ENCODE results near the gene SLC10A4. TPM values are rescaled to one million over a fixed set of nuclear protein-coding genes. Genes with fewer than 3 reads are reported as not detected.

SLC10A4 gene
- total and polyA plus RNA-seq, 2 experiments from 2014 or later, result 2.3 to 4.3 TPM

GRCh38 chr4:48506716-48507115 lies 23.6 kb downstream of the SLC10A4 start:
- Histone ChIP-seq H3K27ac (ENCODE audit: low read depth) (no peak overlapping the region), H3F3A (replicated peaks; ENCODE audit: low read depth) (no peaks in the 10 kb centered on the region), H3K4me2 (no peak overlapping the region), H3K4me1 (ENCODE audit: insufficient read depth) (peaks cover 10% of the 10 kb centered on the region), H4K20me1 (replicated peaks; ENCODE audit: insufficient read depth) (no peaks in the 10 kb centered on the region), H3K4me3 (no peak overlapping the region), H3K27me3 (ENCODE audit: insufficient read depth) (no peaks in the 10 kb centered on the region), H3K36me3 (ENCODE audit: insufficient read depth) (peaks cover 3% of the 10 kb centered on the region; the same call in 1 of the 2 replicates), H3K9me2 (ENCODE audit: insufficient read depth) (no peaks in the 10 kb centered on the region), H3K79me2 (replicated peaks; ENCODE audit: insufficient read depth) (no peaks in the 10 kb centered on the region), H2AFZ (no peak overlapping the region)
- Mint-ChIP-seq H3K9me3 (no peaks in the 10 kb centered on the region), H3K27me3 (ENCODE audit: insufficient read depth, low read depth, poor library complexity) (no peaks in the 10 kb centered on the region), H3K4me3 (no peak overlapping the region), H3K36me3 (ENCODE audit: low read depth) (peaks cover 13% of the 10 kb centered on the region; the same call in 2 of the 3 replicates), H3K4me1 (peaks cover 13% of the 10 kb centered on the region; the same call in 2 of the 3 replicates), H3K27ac (no peak overlapping the region)
- no peak for DNase-seq (ENCODE audit: low spot score)
- TF ChIP-seq ZNF114 (CRISPR knock-in tag; IDR thresholded peaks at IDR 0.05) (no peak), CREB1 (CRISPR knock-in tag; IDR thresholded peaks at IDR 0.05; ENCODE audit: low read depth) (no peak)
- ATAC-seq, result no peak

- Histone ChIP-seq H3K4me1 (ENCODE audit: insufficient read depth) (no peaks in the 10 kb centered on the region), H3K27ac (ENCODE audit: low read depth) (no peak overlapping the region), H3K36me3 (ENCODE audit: insufficient read depth) (peaks cover 3% of the 10 kb centered on the region; the same call in 1 of the 2 replicates), H3K4me2 (no peak overlapping the region), H3K9me2 (ENCODE audit: insufficient read depth) (no peaks in the 10 kb centered on the region), H3F3A (replicated peaks; ENCODE audit: low read depth) (no peaks in the 10 kb centered on the region), H3K27me3 (ENCODE audit: insufficient read depth) (no peaks in the 10 kb centered on the region), H3K79me2 (replicated peaks; ENCODE audit: insufficient read depth) (no peaks in the 10 kb centered on the region), H4K20me1 (replicated peaks; ENCODE audit: insufficient read depth) (no peaks in the 10 kb centered on the region), H3K4me3 (no peak overlapping the region), H2AFZ (no peak overlapping the region)
- H3K9me3 Mint-ChIP-seq, result no peaks in the 10 kb centered on the region
- H3K36me3 Mint-ChIP-seq (ENCODE audit: low read depth), result peaks cover 27% of the 10 kb centered on the region
- ATAC-seq (no peak), DNase-seq (ENCODE audit: low spot score) (no peak)
- H3K4me1 Mint-ChIP-seq, result no peaks in the 10 kb centered on the region
- no peak overlapping the region for H3K27ac Mint-ChIP-seq
- no peak for TF ChIP-seq CREB1 (CRISPR knock-in tag; IDR thresholded peaks at IDR 0.05; ENCODE audit: low read depth)
- TF ChIP-seq CTCF (conservative IDR thresholded peaks at IDR 0.05; ENCODE audit: low read depth in 2 of 2), result no peak
- TF ChIP-seq NANOG (IDR thresholded peaks at IDR 0.05; ENCODE audit: borderline replicate concordance), result no peak
- no peak for TF ChIP-seq EZH2phosphoT487 (IDR thresholded peaks at IDR 0.05; ENCODE audit: unreplicated experiment)
- no peak for TF ChIP-seq ZNF331 (CRISPR knock-in tag; IDR thresholded peaks at IDR 0.05; ENCODE audit: low read depth)
- TF ChIP-seq STAT1 (IDR thresholded peaks at IDR 0.05; ENCODE audit: unreplicated experiment), result no peak
- no peak for TF ChIP-seq REST (IDR thresholded peaks at IDR 0.05; ENCODE audit: unreplicated experiment)
- TF ChIP-seq JUNB (IDR thresholded peaks at IDR 0.05; ENCODE audit: unreplicated experiment), result no peak
- no peak for TF ChIP-seq ETS1 (IDR thresholded peaks at IDR 0.05)
- TF ChIP-seq POLR2AphosphoS5 (IDR thresholded peaks at IDR 0.05; ENCODE audit: low read depth), result no peak
- H3K27me3 Mint-ChIP-seq (ENCODE audit: insufficient read depth, low read depth, poor library complexity), result no peaks in the 10 kb centered on the region
- H3K4me3 Mint-ChIP-seq, result no peak overlapping the region
Measured at GRCh38 chr4:48509543-48509942, 26.4 kb downstream of the SLC10A4 start.

Measured in GM23338 (cell line).